HepG2 (cell line): ENCODE results near the gene LMOD3. TPM values are rescaled to one million over a fixed set of nuclear protein-coding genes. Genes with fewer than 3 reads are reported as not detected.

Source experiments
- ATAC-seq: fragments of 200-7000 bp; cut with Tn5 transposase; 3 replicates; pipeline ENCODE4 v1.9.1; 2020; ENCODE audit warnings: mild to moderate bottlenecking, moderate library complexity
- BruUV-seq: library from RNA; stranded (reverse); fragments of 400-500 nt; replicated peaks from 2 replicates; lab custom pipeline; 2021; lab: Mats Ljungman, UMichigan
- CTCF ChIA-PET: fragments of 300-600 bp; formaldehyde crosslinking; extraction: SDS; loops from one replicate; lab custom pipeline; 2021; ENCODE audit warnings: low total read pairs, inconsistent platforms, low intra/inter-chr PET ratio; lab: Yijun Ruan, JAX
- POLR2A ChIA-PET: fragments of 350-600 bp; sonication (Branson Sonifier 250); formaldehyde crosslinking; loops from one replicate; lab custom pipeline; 2020; ENCODE audit warnings: antibody characterized with exemption, inconsistent platforms; lab: Yijun Ruan, JAX
- DNase-seq: peaks from one replicate; pipeline ENCODE4 v3.0.0-alpha.2; 2015; ENCODE audit warnings: low spot score
- FAIRE-seq: peaks from 3 replicates; lab custom pipeline; 2011; peaks lifted over from hg19 to GRCh38; lab: Jason Lieb, UNC
- H2AFZ ChIP-seq: one replicate; pipeline ENCODE4 v1.6.1; 2011; ENCODE audit warnings: low read length, inconsistent platforms
- H3K27ac ChIP-seq: fragments of 300-600 bp; 3 replicates; pipeline ENCODE4 v1.8.0; 2011; ENCODE audit warnings: mixed run types, mild to moderate bottlenecking, mixed read lengths, low read length, inconsistent platforms; ENCODE audit not compliant: insufficient read depth; ENCODE audit errors: extremely low read length
- H3K27me3 ChIP-seq, 2 experiments: fragments of 200-600 bp in 1 of 2; 2 replicates in 1 of 2; 3 replicates in 1 of 2; pipeline versions ENCODE4 v1.6.0 to v1.8.0; 2011; ENCODE audit warnings: low read length in 2 of 2, mild to moderate bottlenecking in 2 of 2, moderate library complexity in 2 of 2, inconsistent platforms in 1 of 2; ENCODE audit not compliant: insufficient read depth in 2 of 2, control insufficient read depth in 1 of 2
- H3K36me3 ChIP-seq, 2 experiments: fragments of 200-600 bp in 1 of 2; replicated peaks in 1 of 2; 2 replicates in 1 of 2; 3 replicates in 1 of 2; pipeline versions ENCODE4 v1.5.1 to v1.8.0; 2011; ENCODE audit warnings: low read length in 2 of 2, inconsistent platforms in 1 of 2; ENCODE audit not compliant: insufficient read depth in 2 of 2, control insufficient read depth in 1 of 2
- H3K4me1 ChIP-seq: 2 replicates; pipeline ENCODE4 v1.5.1; 2012; ENCODE audit warnings: low read length, inconsistent platforms; ENCODE audit not compliant: insufficient read depth
- H3K4me2 ChIP-seq: 2 replicates; pipeline ENCODE4 v1.6.0; 2011; ENCODE audit warnings: low read depth, low read length, inconsistent platforms
- H3K4me3 ChIP-seq, 3 experiments: fragments of 200-600 bp in 1 of 3; sonication (generic), shearing (Covaris generic) in 1 of 3; replicated peaks in 1 of 3; 2 replicates each; pipeline ENCODE4 v1.5.1; 2011 to 2016; ENCODE audit warnings: low read length in 3 of 3, inconsistent platforms in 2 of 3, low read depth in 2 of 3, mild to moderate bottlenecking in 2 of 3, control low read depth in 1 of 3, mixed read lengths in 1 of 3; ENCODE audit not compliant: insufficient read depth in 1 of 3
- H3K79me2 ChIP-seq: one replicate; pipeline ENCODE4 v1.6.1; 2011; ENCODE audit warnings: low read length, inconsistent platforms; ENCODE audit not compliant: insufficient read depth
- H3K9ac ChIP-seq: 2 replicates; pipeline ENCODE4 v1.6.0; 2011; ENCODE audit warnings: mild to moderate bottlenecking, low read depth, low read length, inconsistent platforms; ENCODE audit not compliant: insufficient read depth
- H3K9me3 ChIP-seq: 2 replicates; pipeline ENCODE4 v1.5.1; 2012; ENCODE audit warnings: mild to moderate bottlenecking, low read length
- H4K20me1 ChIP-seq: 2 replicates; pipeline ENCODE4 v1.6.0; 2011; ENCODE audit warnings: inconsistent platforms, mild to moderate bottlenecking, low read length, moderate library complexity; ENCODE audit not compliant: insufficient read depth
- ARHGAP35 ChIP-seq: sonication (generic); formaldehyde crosslinking; IDR thresholded peaks from 2 replicates; pipeline ENCODE4 v1.9.0; 2022; ENCODE audit warnings: mild to moderate bottlenecking, inconsistent platforms, moderate library complexity, missing genetic modification reagents, borderline replicate concordance
- KLF15 ChIP-seq: sonication (generic); formaldehyde crosslinking; IDR thresholded peaks from 2 replicates; pipeline ENCODE4 v1.8.1; 2023; ENCODE audit warnings: borderline replicate concordance, mild to moderate bottlenecking, inconsistent platforms, missing genetic modification reagents, mixed read lengths
- ZEB1 ChIP-seq: IDR thresholded peaks from 2 replicates; pipeline ENCODE4 v1.6.1; 2012; ENCODE audit warnings: mild to moderate bottlenecking, low read depth, inconsistent platforms; ENCODE audit not compliant: insufficient replicate concordance
- ZNF747 ChIP-seq: sonication (generic); formaldehyde crosslinking; IDR thresholded peaks from 2 replicates; pipeline ENCODE4 v1.8.1; 2023; ENCODE audit warnings: missing genetic modification reagents, mild to moderate bottlenecking, borderline replicate concordance
- WGBS: methylation state at CpG from one replicate; pipeline ENCODE4 v1.1.6; 2017; ENCODE audit warnings: low lambda C conversion rate; 5-methylcytosine and 5-hydroxymethylcytosine counted together
- in situ Hi-C: cut with HindIII; loops from 2 replicates; pipeline ENCODE4 v1.10.0; 2017; ENCODE audit warnings: low pct_unique_long_range_greater_than_20kb; ENCODE audit not compliant: extremely low pct_ligation_motif_present
- intact Hi-C: fragments of 100-400 bp; cut with micrococcal nuclease; formaldehyde crosslinking; loops from one replicate; pipeline ENCODE4 v1.10.0; 2022; ENCODE audit not compliant: unreplicated experiment
- polyA plus RNA-seq, 8 experiments: library from polyadenylated mRNA; depleted of rRNA in 3 of 8; stranded (reverse) in 7 of 8; unstranded in 1 of 8; fragments of >200 nt; fragmentation: Illumina TruSeq in 4 of 8; extraction: Trizol in 4 of 8; gene quantifications; 2 replicates each; pipeline versions ENCODE4 v1.2.1 to v1.2.3, GENCODE V29; 2011 to 2016; ENCODE audit warnings: low read depth in 4 of 8, missing spikeins in 1 of 8, mixed read lengths in 1 of 8; ENCODE audit not compliant: insufficient read depth in 1 of 8
- total RNA-seq, 5 experiments: library from RNA; depleted of rRNA; stranded (reverse); fragments of >200 nt; fragmentation: Illumina TruSeq; extraction: Trizol; gene quantifications; 2 replicates each; pipeline ENCODE4 v1.2.3, GENCODE V29; 2016; ENCODE audit warnings: low read depth in 1 of 5

LMOD3 gene
- total and polyA plus RNA-seq, 2 of the 13 experiments (the other 11 are each of a cell fraction or from before 2014, with no cell fraction given), result not detected

GRCh38 chr3:69096299-69096698 lies 26.1 kb downstream of the LMOD3 start:
- TF ChIP-seq ZNF747, result no peak
- TF ChIP-seq ZEB1, result no peak
- CTCF ChIA-PET, result no interaction called here

GRCh38 chr3:69095636-69096035 lies 26.8 kb downstream of the LMOD3 start:
- WGBS, result 99% methylated on average over 5 of the region's 5 CpGs
- Histone ChIP-seq H3K4me2 (no peak overlapping the region), H3K4me1 (no peaks in the 10 kb centered on the region), H3K9ac (no peak overlapping the region), H2AFZ (no peak overlapping the region), H3K79me2 (no peaks in the 10 kb centered on the region), H3K9me3 (no peaks in the 10 kb centered on the region), H4K20me1 (no peaks in the 10 kb centered on the region), H3K36me3 (no peaks in the 10 kb centered on the region), H3K27ac (no peak overlapping the region), H3K27me3 (no peaks in the 10 kb centered on the region), H3K4me3 (no peak overlapping the region)
- POLR2A ChIA-PET, result no interaction called here
- FAIRE-seq, result no peak
- DNase-seq, result no peak
- no peak for ATAC-seq
- CTCF ChIA-PET, result no interaction called here
- TF ChIP-seq KLF15 (CRISPR knock-in tag), result no peak
- no peak for TF ChIP-seq ARHGAP35 (CRISPR knock-in tag)
- intact Hi-C loops, result no loop called here
- in situ Hi-C loops, result no loop called here
- no TSS peak for BruUV-seq

More at GRCh38 chr3:69096299-69096698, 26.1 kb downstream of the LMOD3 start:
- Histone ChIP-seq H3K27me3 (no peaks in the 10 kb centered on the region), H3K36me3 (no peaks in the 10 kb centered on the region), H3K4me1 (no peaks in the 10 kb centered on the region), H3K4me3 (no peak overlapping the region), H3K4me2 (no peak overlapping the region), H3K9me3 (no peaks in the 10 kb centered on the region), H3K27ac (no peak overlapping the region), H4K20me1 (no peaks in the 10 kb centered on the region), H2AFZ (no peak overlapping the region), H3K79me2 (no peaks in the 10 kb centered on the region), H3K9ac (no peak overlapping the region)
- DNase-seq, result no peak
- 85% methylated on average over 5 of the region's 5 CpGs for WGBS
- POLR2A ChIA-PET, result no interaction called here
- no TSS peak for BruUV-seq
- intact Hi-C loops (no loop called here), in situ Hi-C loops (no loop called here)
- no peak for FAIRE-seq
- ATAC-seq, result no peak
